Natural killer cell (primary cell): ENCODE measurements around the gene OR4C15. TPM values are rescaled to one million over a fixed set of nuclear protein-coding genes. Genes with fewer than 3 reads are reported as not detected.

ENCODE experiments used
- ATAC-seq, 3 donors: fragments of 150-1000 bp in 2 of 3; fragments of 200-7000 bp in 1 of 3; cut with Tn5 transposase; 1 replicate in 1 of 3; 2 replicates in 2 of 3; pipeline ENCODE4 v1.10.0; 2021; ENCODE audit warnings: mild to moderate bottlenecking in 2 of 3, moderate library complexity in 2 of 3
- DNase-seq, 2 donors: peaks; one replicate each; pipeline versions ENCODE4 v3.0.0 to v3.0.0-alpha.2; 2013 to 2021; ENCODE audit warnings: mixed read lengths in 1 of 2
- H3K27ac ChIP-seq: one replicate; pipeline ENCODE4 v1.5.1; 2013; ENCODE audit warnings: mild to moderate bottlenecking, low read length
- H3K27me3 ChIP-seq: one replicate; pipeline ENCODE4 v1.6.1; 2013; ENCODE audit warnings: low read length; ENCODE audit not compliant: control insufficient read depth, insufficient read depth
- H3K36me3 ChIP-seq: one replicate; pipeline ENCODE4 v1.6.1; 2013; ENCODE audit warnings: low read length; ENCODE audit not compliant: control insufficient read depth, insufficient read depth
- H3K4me1 ChIP-seq: one replicate; pipeline ENCODE4 v1.6.1; 2013; ENCODE audit warnings: low read length; ENCODE audit not compliant: control insufficient read depth, insufficient read depth
- H3K4me3 ChIP-seq: one replicate; pipeline ENCODE4 v1.5.1; 2013; ENCODE audit warnings: low read length
- H3K9me3 ChIP-seq: one replicate; pipeline ENCODE4 v1.6.1; 2013; ENCODE audit warnings: low read length; ENCODE audit not compliant: control insufficient read depth, insufficient read depth
- H3K27ac Mint-ChIP-seq, 2 donors: one replicate each; pipeline ENCODE4 v1.8.0; 2022; ENCODE audit warnings: mild to moderate bottlenecking in 2 of 2, mixed read lengths in 2 of 2, moderate library complexity in 1 of 2
- H3K27me3 Mint-ChIP-seq, 2 donors: one replicate each; pipeline ENCODE4 v1.8.0; 2022; ENCODE audit warnings: low read depth in 2 of 2, mixed read lengths in 2 of 2
- H3K36me3 Mint-ChIP-seq: one replicate; pipeline ENCODE4 v1.8.0; 2022; ENCODE audit warnings: mixed read lengths
- H3K4me1 Mint-ChIP-seq, 2 donors: one replicate each; pipeline ENCODE4 v1.8.0; 2022; ENCODE audit warnings: mixed read lengths in 2 of 2
- H3K4me3 Mint-ChIP-seq: one replicate; pipeline ENCODE4 v1.8.0; 2022; ENCODE audit warnings: mild to moderate bottlenecking, moderate library complexity, mixed read lengths
- H3K9me3 Mint-ChIP-seq, 2 donors: one replicate each; pipeline ENCODE4 v1.8.0; 2022; ENCODE audit warnings: mixed read lengths in 2 of 2
- CTCF ChIP-seq: fragments of 200-600 bp; IDR thresholded peaks from one replicate; pipeline ENCODE4 v1.8.0; 2022; ENCODE audit warnings: antibody characterized with exemption
- WGBS: methylation state at CpG from one replicate; pipeline ENCODE4 v1.1.7; 2013; ENCODE audit warnings: missing lambda C conversion rate; ENCODE audit not compliant: insufficient coverage; 5-methylcytosine and 5-hydroxymethylcytosine counted together
- intact Hi-C: fragments of 100-400 bp; cut with micrococcal nuclease; formaldehyde crosslinking; loops from one replicate; pipeline ENCODE4 v1.14.2; 2022
- total RNA-seq, 4 donors: library from RNA; stranded (reverse); fragments of 120-200 nt in 1 of 4; gene quantifications; one replicate each; pipeline versions ENCODE4 v1.2.3 to v1.2.4, GENCODE V29; 2013 to 2022

The OR4C15 gene
- not detected for total RNA-seq
- not detected for total RNA-seq (2013)

GRCh38 chr11:55554169-55554568, at the start of gene OR4C15:
Gene OR4C15, plus strand, starts transcription at chr11:55554469. Its CDS starts 0 bp downstream, at chr11:55554469.
- Mint-ChIP-seq H3K9me3 (peaks cover 16 to 22% of the 10 kb centered on the region in 2 donors), H3K27me3 (no peaks in the 10 kb centered on the region), H3K27ac (no peak within 1 kb of the TSS), H3K4me3 (no peak within 1 kb of the TSS), H3K36me3 (peaks cover 11% of the 10 kb centered on the region), H3K4me1 (no peaks in the 10 kb centered on the region)
- intact Hi-C loops: no loop called here
- H3K4me1 ChIP-seq: no peaks in the 10 kb centered on the region
- no peak for TF ChIP-seq CTCF
- H3K27ac ChIP-seq: no peak within 1 kb of the TSS
- H3K4me3 ChIP-seq: no peak within 1 kb of the TSS
- no peaks in the 10 kb centered on the region for H3K36me3 ChIP-seq
- H3K27me3 ChIP-seq: no peaks in the 10 kb centered on the region
- ATAC-seq (no peak), DNase-seq (no peak)
- H3K9me3 ChIP-seq: peaks cover 22% of the 10 kb centered on the region

- H3K4me1 ChIP-seq: no peaks in the 10 kb centered on the region
- H3K36me3 Mint-ChIP-seq: peaks cover 14% of the 10 kb centered on the region
- no peaks in the 10 kb centered on the region for H3K27me3 ChIP-seq
- H3K9me3 Mint-ChIP-seq: peaks cover 12 to 24% of the 10 kb centered on the region in 2 donors
- no CpG with 5 or more reads among the region's 3 CpGs for WGBS
- no peak within 1 kb of the TSS for H3K4me3 Mint-ChIP-seq
- intact Hi-C loops: no loop called here
- H3K4me3 ChIP-seq: no peak within 1 kb of the TSS
- H3K27ac ChIP-seq: no peak within 1 kb of the TSS
- peaks cover 4% of the 10 kb centered on the region for H3K9me3 ChIP-seq
- H3K27me3 Mint-ChIP-seq: no peaks in the 10 kb centered on the region
- TF ChIP-seq CTCF: no peak
- H3K27ac Mint-ChIP-seq: no peak within 1 kb of the TSS
- DNase-seq: no peak
- H3K36me3 ChIP-seq: no peaks in the 10 kb centered on the region
- ATAC-seq: no peak
- H3K4me1 Mint-ChIP-seq: no peaks in the 10 kb centered on the region
These were observed 17.6 kb downstream of the OR4C15 start, which contains the start of gene OR4C16 for GRCh38 chr11:55571828-55572227. Gene OR4C16, plus strand, starts transcription at chr11:55572128. Its CDS starts 0 bp downstream, at chr11:55572128.

GRCh38 chr11:55572548-55572947, 18.3 kb downstream of the OR4C15 start:
- Mint-ChIP-seq H3K27ac (no peak overlapping the region), H3K27me3 (no peaks in the 10 kb centered on the region), H3K4me1 (no peaks in the 10 kb centered on the region), H3K9me3 (peaks cover 12 to 24% of the 10 kb centered on the region in 2 donors), H3K36me3 (peaks cover 14% of the 10 kb centered on the region), H3K4me3 (no peak overlapping the region)
- H3K27me3 ChIP-seq: no peaks in the 10 kb centered on the region
- DNase-seq: no peak
- no peaks in the 10 kb centered on the region for H3K36me3 ChIP-seq
- no CpG with 5 or more reads among the region's 1 CpG for WGBS
- H3K27ac ChIP-seq: no peak overlapping the region
- no peak for ATAC-seq
- no peak for TF ChIP-seq CTCF
- H3K4me1 ChIP-seq: no peaks in the 10 kb centered on the region
- intact Hi-C loops: no loop called here
- no peak overlapping the region for H3K4me3 ChIP-seq
- peaks cover 10% of the 10 kb centered on the region for H3K9me3 ChIP-seq

Other genes with a start within 250 kb of the OR4C15 start
- not detected for gene OR4A16, start 211.3 kb upstream of the OR4C15 start, total RNA-seq
- gene OR4A15, start 186.5 kb upstream of the OR4C15 start, total RNA-seq: not detected
- gene OR4C16, start 17.7 kb downstream of the OR4C15 start, total RNA-seq: not detected
- not detected for gene OR4C11, start 53.2 kb downstream of the OR4C15 start, total RNA-seq
- not detected for gene OR4P4, start 80.6 kb downstream of the OR4C15 start, total RNA-seq
- not detected for gene OR4S2, start 93.9 kb downstream of the OR4C15 start, total RNA-seq
- gene OR4C6, start 107.7 kb downstream of the OR4C15 start, total RNA-seq: not detected
- not detected for gene OR5D13, start 219.0 kb downstream of the OR4C15 start, total RNA-seq
- not detected for gene OR5D14, start 241.1 kb downstream of the OR4C15 start, total RNA-seq